ENCODE measurements around the gene SLCO1C1. TPM values are rescaled to one million over a fixed set of nuclear protein-coding genes. Genes with fewer than 3 reads are reported as not detected.
"Not testable (repeated sequence)": the region's sequence is repeated elsewhere in the genome, so short reads cannot be mapped to it uniquely, and the experiment has no call there.

The SLCO1C1 gene
- total RNA-seq, 2 experiments from 2014 or later: not detected

GRCh38 chr12:20722142-20722541 lies 27.0 kb downstream of the SLCO1C1 start:
- H3K9me3 Mint-ChIP-seq: no peaks in the 10 kb centered on the region
- H3K36me3 Mint-ChIP-seq (ENCODE audit: low read depth): no peaks in the 10 kb centered on the region
- no peaks in the 10 kb centered on the region for H3K27me3 Mint-ChIP-seq
- CTCF ChIA-PET: interaction anchor here (0.7 to 1.5 kb wide), 2 partner anchors 13 to 15 kb away, joined by 3 read pairs; no protein-coding TSS in a partner anchor
- POLR2A ChIA-PET: no interaction called here
- no peak overlapping the region for H3K4me3 Mint-ChIP-seq
- H3K27ac Mint-ChIP-seq: no peak overlapping the region
- no peak for DNase-seq
- H3K4me1 Mint-ChIP-seq: no peaks in the 10 kb centered on the region

- no peaks in the 10 kb centered on the region for H3K36me3 Mint-ChIP-seq (ENCODE audit: low read depth)
- no peaks in the 10 kb centered on the region for H3K27me3 Mint-ChIP-seq
- no peak overlapping the region for H3K27ac Mint-ChIP-seq
- H3K4me3 Mint-ChIP-seq: no peak overlapping the region
- ChIA-PET CTCF (no interaction called here), POLR2A (no interaction called here)
- no peak for DNase-seq
- no peaks in the 10 kb centered on the region for H3K4me1 Mint-ChIP-seq
- no peaks in the 10 kb centered on the region for H3K9me3 Mint-ChIP-seq
Observed at GRCh38 chr12:20731274-20731673, 36.1 kb downstream of the SLCO1C1 start.

GRCh38 chr12:20740972-20741371 lies 45.8 kb downstream of the SLCO1C1 start:
- CTCF ChIA-PET: no interaction called here
- Mint-ChIP-seq H3K36me3 (ENCODE audit: low read depth) (no peaks in the 10 kb centered on the region), H3K4me1 (no peaks in the 10 kb centered on the region), H3K9me3 (no peaks in the 10 kb centered on the region), H3K27me3 (no peaks in the 10 kb centered on the region), H3K27ac (no peak overlapping the region), H3K4me3 (no peak overlapping the region)
- DNase-seq: no peak
- POLR2A ChIA-PET: no interaction called here

- no peak for DNase-seq
- Mint-ChIP-seq H3K4me3 (no peak overlapping the region), H3K27me3 (no peaks in the 10 kb centered on the region), H3K4me1 (no peaks in the 10 kb centered on the region), H3K36me3 (ENCODE audit: low read depth) (no peaks in the 10 kb centered on the region), H3K27ac (no peak overlapping the region), H3K9me3 (no peaks in the 10 kb centered on the region)
- ChIA-PET POLR2A (no interaction called here), CTCF (no interaction called here)
Observed at GRCh38 chr12:20748198-20748597, 53.1 kb downstream of the SLCO1C1 start.

GRCh38 chr12:20751046-20751445 lies 55.9 kb downstream of the SLCO1C1 start:
- H3K27me3 Mint-ChIP-seq: no peaks in the 10 kb centered on the region

GRCh38 chr12:20777420-20777819 lies 82.3 kb downstream of the SLCO1C1 start:
- Mint-ChIP-seq H3K4me3 (no peak overlapping the region), H3K36me3 (ENCODE audit: low read depth) (no peaks in the 10 kb centered on the region), H3K4me1 (no peaks in the 10 kb centered on the region), H3K27me3 (no peaks in the 10 kb centered on the region), H3K27ac (no peak overlapping the region), H3K9me3 (peaks cover 14% of the 10 kb centered on the region)
- ChIA-PET CTCF (no interaction called here), POLR2A (no interaction called here)
- DNase-seq: no peak

More at GRCh38 chr12:20751046-20751445, 55.9 kb downstream of the SLCO1C1 start:
- Mint-ChIP-seq H3K27ac (no peak overlapping the region), H3K4me3 (no peak overlapping the region), H3K36me3 (ENCODE audit: low read depth) (no peaks in the 10 kb centered on the region), H3K9me3 (no peaks in the 10 kb centered on the region), H3K4me1 (no peaks in the 10 kb centered on the region)
- no peak for DNase-seq
- ChIA-PET CTCF (no interaction called here), POLR2A (no interaction called here)

- peaks cover 19% of the 10 kb centered on the region for H3K9me3 Mint-ChIP-seq
- H3K4me3 Mint-ChIP-seq: no peak overlapping the region
- H3K4me1 Mint-ChIP-seq: no peaks in the 10 kb centered on the region
- H3K36me3 Mint-ChIP-seq (ENCODE audit: low read depth): no peaks in the 10 kb centered on the region
- POLR2A ChIA-PET: no interaction called here
- H3K27ac Mint-ChIP-seq: no peak overlapping the region
- H3K27me3 Mint-ChIP-seq: no peaks in the 10 kb centered on the region
- CTCF ChIA-PET: no interaction called here
- no peak for DNase-seq
Observed at GRCh38 chr12:20778969-20779368, 83.8 kb downstream of the SLCO1C1 start.

- H3K9me3 Mint-ChIP-seq: peaks cover 22% of the 10 kb centered on the region
- H3K27ac Mint-ChIP-seq; POLR2A ChIA-PET; CTCF ChIA-PET; H3K4me3 Mint-ChIP-seq; H3K4me1 Mint-ChIP-seq; H3K27me3 Mint-ChIP-seq; DNase-seq; H3K36me3 Mint-ChIP-seq (ENCODE audit: low read depth): not testable (repeated sequence)
Observed at GRCh38 chr12:20779971-20780370, 84.8 kb downstream of the SLCO1C1 start.

- H3K4me1 Mint-ChIP-seq; CTCF ChIA-PET; H3K36me3 Mint-ChIP-seq (ENCODE audit: low read depth); H3K4me3 Mint-ChIP-seq; H3K27ac Mint-ChIP-seq; DNase-seq; H3K27me3 Mint-ChIP-seq; POLR2A ChIA-PET: not testable (repeated sequence)
- H3K9me3 Mint-ChIP-seq: peaks cover 16% of the 10 kb centered on the region
Observed at GRCh38 chr12:20783796-20784357, 88.7 kb downstream of the SLCO1C1 start.

- POLR2A ChIA-PET: no interaction called here
- H3K9me3 Mint-ChIP-seq: peaks cover 2% of the 10 kb centered on the region
- no peak for DNase-seq
- H3K27ac Mint-ChIP-seq: no peak overlapping the region
- H3K27me3 Mint-ChIP-seq: no peaks in the 10 kb centered on the region
- no peak overlapping the region for H3K4me3 Mint-ChIP-seq
- no peaks in the 10 kb centered on the region for H3K36me3 Mint-ChIP-seq (ENCODE audit: low read depth)
- H3K4me1 Mint-ChIP-seq: no peaks in the 10 kb centered on the region
- CTCF ChIA-PET: no interaction called here
Observed at GRCh38 chr12:20792971-20793370, 97.8 kb downstream of the SLCO1C1 start.

GRCh38 chr12:20798554-20798953 lies 103.4 kb downstream of the SLCO1C1 start:
- no peaks in the 10 kb centered on the region for H3K27me3 Mint-ChIP-seq
- H3K9me3 Mint-ChIP-seq: no peaks in the 10 kb centered on the region
- no peaks in the 10 kb centered on the region for H3K4me1 Mint-ChIP-seq
- POLR2A ChIA-PET: no interaction called here
- H3K27ac Mint-ChIP-seq: no peak overlapping the region
- CTCF ChIA-PET: no interaction called here
- no peak overlapping the region for H3K4me3 Mint-ChIP-seq
- no peaks in the 10 kb centered on the region for H3K36me3 Mint-ChIP-seq (ENCODE audit: low read depth)
- DNase-seq: no peak

GRCh38 chr12:20800160-20800559 lies 105.0 kb downstream of the SLCO1C1 start:
- H3K27me3 Mint-ChIP-seq: no peaks in the 10 kb centered on the region
- H3K4me3 Mint-ChIP-seq: no peak overlapping the region
- no peak overlapping the region for H3K27ac Mint-ChIP-seq

GRCh38 chr12:20801035-20801434 lies 105.9 kb downstream of the SLCO1C1 start:
- POLR2A ChIA-PET: no interaction called here
- Mint-ChIP-seq H3K27me3 (no peaks in the 10 kb centered on the region), H3K27ac (no peak overlapping the region), H3K4me1 (no peaks in the 10 kb centered on the region), H3K9me3 (no peaks in the 10 kb centered on the region), H3K36me3 (ENCODE audit: low read depth) (no peaks in the 10 kb centered on the region), H3K4me3 (no peak overlapping the region)
- no peak for DNase-seq
- CTCF ChIA-PET: no interaction called here

More at GRCh38 chr12:20800160-20800559, 105.0 kb downstream of the SLCO1C1 start:
- Mint-ChIP-seq H3K4me1 (no peaks in the 10 kb centered on the region), H3K9me3 (no peaks in the 10 kb centered on the region), H3K36me3 (ENCODE audit: low read depth) (no peaks in the 10 kb centered on the region)
- CTCF ChIA-PET: no interaction called here
- POLR2A ChIA-PET: no interaction called here
- DNase-seq: no peak

Measured in activated CD4-positive, alpha-beta T cell treated with anti-CD3 and anti-CD28 coated beads, Interleukin-2, amount 10 ng/mL, durations not matched to agents 7 days and 5 days (primary cell).